H9 (cell line): ENCODE results near the gene NSD1. TPM values are rescaled to one million over a fixed set of nuclear protein-coding genes. Genes with fewer than 3 reads are reported as not detected.

Experiments used
- DNase-seq: peaks from one replicate; pipeline ENCODE4 v3.0.0-alpha.2; 2017
- H2AFZ ChIP-seq: one replicate; pipeline ENCODE4 v1.6.1; 2013; ENCODE audit warnings: mild to moderate bottlenecking, low read length, control low read depth, moderate library complexity
- H2AK5ac ChIP-seq: 2 replicates; pipeline ENCODE4 v1.6.1; 2013; ENCODE audit warnings: low read length, control low read depth, mixed read lengths; ENCODE audit not compliant: insufficient read length
- H2BK120ac ChIP-seq: one replicate; pipeline ENCODE4 v1.6.1; 2013; ENCODE audit warnings: low read depth, mild to moderate bottlenecking, low read length, control low read depth, inconsistent platforms; ENCODE audit not compliant: poor library complexity, severe bottlenecking
- H2BK12ac ChIP-seq: 2 replicates; pipeline ENCODE4 v1.6.1; 2013; ENCODE audit warnings: low read length, control low read depth, mixed read lengths, low read depth; ENCODE audit not compliant: insufficient read length
- H2BK15ac ChIP-seq: 2 replicates; pipeline ENCODE4 v1.6.1; 2013; ENCODE audit warnings: low read depth, low read length, control low read depth
- H2BK20ac ChIP-seq: one replicate; pipeline ENCODE4 v1.6.1; 2013; ENCODE audit warnings: low read depth, mild to moderate bottlenecking, low read length, control low read depth, inconsistent platforms; ENCODE audit not compliant: poor library complexity, severe bottlenecking
- H2BK5ac ChIP-seq: 2 replicates; pipeline ENCODE4 v1.6.1; 2013; ENCODE audit warnings: low read length, control low read depth, mixed read lengths; ENCODE audit not compliant: insufficient read length
- H3K14ac ChIP-seq: 2 replicates; pipeline ENCODE4 v1.6.1; 2013; ENCODE audit warnings: low read length, control low read depth; ENCODE audit not compliant: insufficient read depth
- H3K18ac ChIP-seq: 2 replicates; pipeline ENCODE4 v1.6.1; 2013; ENCODE audit warnings: low read depth, mild to moderate bottlenecking, mixed read lengths, low read length, control low read depth; ENCODE audit not compliant: insufficient read length
- H3K23ac ChIP-seq: 2 replicates; pipeline ENCODE4 v1.6.1; 2013; ENCODE audit warnings: low read length, control low read depth, mixed read lengths, low read depth; ENCODE audit not compliant: insufficient read length
- H3K23me2 ChIP-seq: 2 replicates; pipeline ENCODE4 v1.6.1; 2013; ENCODE audit warnings: low read depth, mild to moderate bottlenecking, mixed read lengths, low read length, control low read depth; ENCODE audit not compliant: insufficient read length, poor library complexity, severe bottlenecking
- H3K27ac ChIP-seq: 2 replicates; pipeline ENCODE4 v1.5.1; 2013; ENCODE audit warnings: low read length, control low read depth, mixed read lengths, low read depth; ENCODE audit not compliant: insufficient read length
- H3K27me3 ChIP-seq: 2 replicates; pipeline ENCODE4 v1.6.1; 2013; ENCODE audit warnings: low read length, control low read depth, inconsistent platforms; ENCODE audit not compliant: insufficient read depth
- H3K4ac ChIP-seq: 2 replicates; pipeline ENCODE4 v1.6.1; 2013; ENCODE audit warnings: low read depth, mild to moderate bottlenecking, control low read depth, inconsistent platforms, low read length, moderate library complexity
- H3K4me1 ChIP-seq: 2 replicates; pipeline ENCODE4 v1.6.1; 2013; ENCODE audit warnings: low read length, control low read depth, inconsistent platforms; ENCODE audit not compliant: insufficient read depth
- H3K4me2 ChIP-seq: 2 replicates; pipeline ENCODE4 v1.6.1; 2013; ENCODE audit warnings: low read length, control low read depth, mixed read lengths; ENCODE audit not compliant: insufficient read length, insufficient read depth
- H3K56ac ChIP-seq: 2 replicates; pipeline ENCODE4 v1.6.1; 2013; ENCODE audit warnings: low read depth, mild to moderate bottlenecking, mixed read lengths, low read length, control low read depth; ENCODE audit not compliant: insufficient read length
- H3K79me1 ChIP-seq: 2 replicates; pipeline ENCODE4 v1.6.1; 2013; ENCODE audit warnings: low read depth, mild to moderate bottlenecking, moderate library complexity, low read length, control low read depth, inconsistent platforms; ENCODE audit not compliant: insufficient read depth, poor library complexity, severe bottlenecking
- H3K79me2 ChIP-seq: 2 replicates; pipeline ENCODE4 v1.6.1; 2013; ENCODE audit warnings: low read length, control low read depth, inconsistent platforms; ENCODE audit not compliant: insufficient read depth
- H3K9ac ChIP-seq: 2 replicates; pipeline ENCODE4 v1.6.1; 2013; ENCODE audit warnings: low read length, control low read depth, mixed read lengths; ENCODE audit not compliant: insufficient read length; ENCODE audit errors: extremely low read depth
- H3K9me3 ChIP-seq: one replicate; pipeline ENCODE4 v1.6.1; 2013; ENCODE audit warnings: low read depth, low read length, inconsistent platforms; ENCODE audit not compliant: control insufficient read depth
- H3T11ph ChIP-seq: one replicate; pipeline ENCODE4 v1.6.1; 2013; ENCODE audit warnings: mild to moderate bottlenecking, low read length, control low read depth, inconsistent platforms
- H4K20me1 ChIP-seq: one replicate; pipeline ENCODE4 v1.6.1; 2013; ENCODE audit not compliant: control insufficient read depth, insufficient read length, insufficient read depth
- H4K5ac ChIP-seq: 2 replicates; pipeline ENCODE4 v1.6.1; 2013; ENCODE audit warnings: low read depth, mild to moderate bottlenecking, mixed read lengths, low read length, control low read depth; ENCODE audit not compliant: insufficient read length
- H4K8ac ChIP-seq: replicated peaks from 2 replicates; pipeline ENCODE4 v1.6.1; 2013; ENCODE audit warnings: low read length, control low read depth, mixed read lengths, low read depth; ENCODE audit not compliant: insufficient read length
- H4K91ac ChIP-seq: 2 replicates; pipeline ENCODE4 v1.6.1; 2013; ENCODE audit warnings: low read depth, mild to moderate bottlenecking, moderate library complexity, mixed read lengths, low read length, control low read depth; ENCODE audit not compliant: insufficient read length
- H3K27ac Mint-ChIP-seq, 3 experiments: 2 replicates in 2 of 3; 3 replicates in 1 of 3; pipeline ENCODE4 v1.8.0; 2020 to 2021; ENCODE audit warnings: mixed read lengths in 3 of 3, mild to moderate bottlenecking in 1 of 3, moderate library complexity in 1 of 3
- H3K27me3 Mint-ChIP-seq: 2 replicates; pipeline ENCODE4 v1.8.0; 2021; ENCODE audit warnings: low read depth, mild to moderate bottlenecking, moderate library complexity, mixed read lengths
- H3K36me3 Mint-ChIP-seq, 3 experiments: 2 replicates in 2 of 3; 3 replicates in 1 of 3; pipeline ENCODE4 v1.8.0; 2020 to 2021; ENCODE audit warnings: low read depth in 3 of 3, mixed read lengths in 3 of 3; ENCODE audit not compliant: insufficient read depth in 1 of 3
- H3K4me1 Mint-ChIP-seq, 2 experiments: 2 replicates each; pipeline ENCODE4 v1.8.0; 2020; ENCODE audit warnings: mixed read lengths in 2 of 2
- H3K4me3 Mint-ChIP-seq, 2 experiments: 2 replicates in 1 of 2; 3 replicates in 1 of 2; pipeline ENCODE4 v1.8.0; 2020 to 2021; ENCODE audit warnings: mild to moderate bottlenecking in 2 of 2, mixed read lengths in 2 of 2, moderate library complexity in 1 of 2
- H3K9me3 Mint-ChIP-seq, 2 experiments: 2 replicates in 1 of 2; 3 replicates in 1 of 2; pipeline ENCODE4 v1.8.0; 2020; ENCODE audit warnings: mild to moderate bottlenecking in 2 of 2, mixed read lengths in 2 of 2, moderate library complexity in 1 of 2
- CTCF ChIP-seq: fragments of 200-600 bp; sonication (generic); conservative IDR thresholded peaks from 3 replicates; pipeline ENCODE4 v1.8.0; 2021; ENCODE audit warnings: antibody characterized with exemption, mild to moderate bottlenecking
- WGBS: extraction: QIAGEN DNeasy Blood & Tissue Kit; methylation state at CpG from one replicate; pipeline ENCODE4 v1.1.7; 2013; ENCODE audit warnings: missing lambda C conversion rate, low lambda C conversion rate, mixed read lengths; ENCODE audit not compliant: insufficient read length; ENCODE audit errors: extremely low coverage; 5-methylcytosine and 5-hydroxymethylcytosine counted together
- total RNA-seq: library from RNA; stranded (reverse); gene quantifications from 2 replicates; pipeline ENCODE4 v1.2.1, GENCODE V29; 2021

The NSD1 gene
- total RNA-seq, 1 experiment from 2014 or later, result 213 TPM

DNA sequence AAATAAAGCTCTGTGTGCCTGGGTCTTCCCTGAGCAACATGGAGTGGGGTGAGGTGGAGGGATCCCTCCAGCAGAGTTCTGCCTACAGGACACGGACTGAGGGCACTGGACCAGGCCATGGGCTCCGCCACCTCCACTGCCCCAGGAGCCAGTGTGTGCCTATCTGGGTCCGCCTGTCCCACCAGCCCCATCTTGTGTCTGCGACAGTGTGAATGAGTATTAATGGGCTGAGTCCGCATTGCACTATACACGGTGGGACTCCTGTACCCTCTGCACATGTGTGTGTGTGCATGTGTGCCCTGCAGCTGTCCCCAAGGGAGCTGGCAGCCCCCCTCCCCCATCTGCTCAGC, 35.5 kb upstream of the NSD1 start:
- Histone ChIP-seq H3K9me3 (no peaks in the 10 kb centered on the region), H3T11ph (no peak overlapping the region), H4K91ac (no peak overlapping the region), H3K18ac (no peak overlapping the region), H3K27ac (no peak overlapping the region), H3K23me2 (no peaks in the 10 kb centered on the region), H2BK15ac (no peak overlapping the region), H3K4me2 (no peak overlapping the region), H3K27me3 (no peaks in the 10 kb centered on the region), H2BK12ac (no peak overlapping the region), H3K4ac (no peak overlapping the region), H4K8ac (no peak overlapping the region), H3K23ac (no peak overlapping the region), H3K79me2 (no peaks in the 10 kb centered on the region), H2AFZ (no peak overlapping the region), H2BK5ac (no peak overlapping the region), H3K79me1 (no peaks in the 10 kb centered on the region), H2AK5ac (no peak overlapping the region), H2BK120ac (no peak overlapping the region), H2BK20ac (no peak overlapping the region), H3K9ac (no peak overlapping the region), H3K4me1 (peaks cover 5% of the 10 kb centered on the region; the same call in 1 of the 2 replicates), H3K56ac (no peak overlapping the region), H4K5ac (no peak overlapping the region), H4K20me1 (no peaks in the 10 kb centered on the region), H3K14ac (no peak overlapping the region; the same call in 1 of the 2 replicates)
- H3K9me3 Mint-ChIP-seq, result no peaks in the 10 kb centered on the region
- no peak overlapping the region for H3K4me3 Mint-ChIP-seq
- no peak for TF ChIP-seq CTCF
- WGBS, result no CpG with 5 or more reads among the region's 6 CpGs
- no peak for DNase-seq
- H3K4me1 Mint-ChIP-seq, result peaks cover 16 to 30% of the 10 kb centered on the region in 2 experiments
- no peaks in the 10 kb centered on the region for H3K27me3 Mint-ChIP-seq
- H3K36me3 Mint-ChIP-seq, result peaks cover 9 to 33% (median 23%) of the 10 kb centered on the region in 3 experiments; a peak in 6 of 7 replicates
- no peak overlapping the region for H3K27ac Mint-ChIP-seq
